Activated CD8-positive, alpha-beta memory T cell treated with anti-CD3 and anti-CD28 coated beads for 36 hours (primary cell): ENCODE measurements around the gene MT1B. TPM values are rescaled to one million over a fixed set of nuclear protein-coding genes. Genes with fewer than 3 reads are reported as not detected.
"Not testable (repeated sequence)": the region's sequence is repeated elsewhere in the genome, so short reads cannot be mapped to it uniquely, and the experiment has no call there.

ENCODE experiments used
- CTCF ChIA-PET: fragments of 350-600 bp; sonication (Branson Sonifier 250); formaldehyde crosslinking; loops from one replicate; lab custom pipeline; 2021; ENCODE audit warnings: antibody characterized with exemption; lab: Charles Lee
- POLR2A ChIA-PET: fragments of 350-600 bp; sonication (Branson Sonifier 250); formaldehyde crosslinking; loops from one replicate; lab custom pipeline; 2021; ENCODE audit warnings: antibody characterized with exemption; lab: Charles Lee
- total RNA-seq, 2 experiments: library from RNA; stranded (reverse); gene quantifications; one replicate each; pipeline ENCODE4 v1.2.3, GENCODE V29; 2021

The MT1B gene
- total RNA-seq, 2 experiments from 2014 or later: not detected

GRCh38 chr16:56672761-56673536 lies 21.3 kb downstream of the MT1B start:
- ChIA-PET POLR2A (no interaction called here), CTCF (no interaction called here)

- CTCF ChIA-PET: interaction anchor here (1.0 kb wide), 1 partner anchor 26 kb away, joined by 3 read pairs; no protein-coding TSS in a partner anchor
- POLR2A ChIA-PET: no interaction called here
Observed at GRCh38 chr16:56673921-56674320, 22.2 kb downstream of the MT1B start.

GRCh38 chr16:56674570-56674969 lies 22.9 kb downstream of the MT1B start:
- CTCF ChIA-PET: interaction anchor here (1.0 kb wide), 1 partner anchor 26 kb away, joined by 3 read pairs; no protein-coding TSS in a partner anchor
- POLR2A ChIA-PET: not testable (repeated sequence)

DNA sequence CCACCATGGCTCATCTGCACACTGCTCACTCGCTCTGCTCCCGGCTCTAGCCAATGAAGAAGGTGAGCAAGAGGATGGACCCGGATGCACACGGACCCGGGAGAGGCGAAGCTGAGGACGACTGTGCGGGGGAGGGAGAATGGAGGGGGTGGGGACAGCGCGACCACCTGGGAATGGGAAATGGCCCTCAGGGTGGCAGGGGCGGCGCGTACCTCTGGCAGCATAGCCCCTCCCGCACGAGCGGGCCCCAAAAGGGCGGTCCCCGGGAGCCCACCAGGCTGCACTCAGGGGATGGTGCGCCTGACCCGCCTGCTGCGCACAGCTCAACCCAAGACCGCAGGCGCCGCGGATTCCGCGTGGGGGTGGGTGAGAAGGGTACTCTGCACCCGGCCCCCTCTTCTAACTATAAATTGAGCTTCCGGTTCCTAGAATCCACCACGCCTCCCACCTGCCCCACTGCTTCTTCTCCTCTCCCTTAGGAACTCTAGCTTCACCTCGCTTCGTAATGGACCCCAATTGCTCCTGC lies 24.1 kb downstream of the MT1B start:
- CTCF ChIA-PET: interaction anchor here (0.9 to 1.2 kb wide), 2 partner anchors 8 to 11 kb away, joined by 3 read pairs; no protein-coding TSS in a partner anchor
- POLR2A ChIA-PET: interaction anchor here (0.7 kb wide), 1 partner anchor 68 kb away, joined by 3 read pairs; no protein-coding TSS in a partner anchor

GRCh38 chr16:56677474-56677873 lies 25.8 kb downstream of the MT1B start:
- ChIA-PET POLR2A (no interaction called here), CTCF (interaction anchor here (1.2 to 1.4 kb wide), 2 partner anchors 9 to 91 kb away, joined by 3 read pairs; partner anchors contain the start of gene MT1G)

GRCh38 chr16:56679078-56679730 lies 27.5 kb downstream of the MT1B start:
- CTCF ChIA-PET: interaction anchor here (1.2 to 1.7 kb wide), 2 partner anchors 16 to 23 kb away, joined by 4 to 5 read pairs; no protein-coding TSS in a partner anchor
- POLR2A ChIA-PET: no interaction called here

- ChIA-PET POLR2A (no interaction called here), CTCF (interaction anchor here (0.5 to 1.7 kb wide), 2 partner anchors 22 to 316 kb away, joined by 3 to 5 read pairs; no protein-coding TSS in a partner anchor)
Observed at GRCh38 chr16:56679818-56680217, 28.1 kb downstream of the MT1B start.

- CTCF ChIA-PET: interaction anchor here (0.8 to 2.2 kb wide), 4 partner anchors 13 to 74 kb away, joined by 3 to 6 read pairs (median 4); partner anchors contain the start of genes MT1H and MT2A
Observed at GRCh38 chr16:56681939-56682702, 30.4 kb downstream of the MT1B start, which contains the start of gene MT1X. TSS of gene MT1X (plus strand) at chr16:56682470. CDS start at chr16:56682541, 71 bp downstream.

DNA sequence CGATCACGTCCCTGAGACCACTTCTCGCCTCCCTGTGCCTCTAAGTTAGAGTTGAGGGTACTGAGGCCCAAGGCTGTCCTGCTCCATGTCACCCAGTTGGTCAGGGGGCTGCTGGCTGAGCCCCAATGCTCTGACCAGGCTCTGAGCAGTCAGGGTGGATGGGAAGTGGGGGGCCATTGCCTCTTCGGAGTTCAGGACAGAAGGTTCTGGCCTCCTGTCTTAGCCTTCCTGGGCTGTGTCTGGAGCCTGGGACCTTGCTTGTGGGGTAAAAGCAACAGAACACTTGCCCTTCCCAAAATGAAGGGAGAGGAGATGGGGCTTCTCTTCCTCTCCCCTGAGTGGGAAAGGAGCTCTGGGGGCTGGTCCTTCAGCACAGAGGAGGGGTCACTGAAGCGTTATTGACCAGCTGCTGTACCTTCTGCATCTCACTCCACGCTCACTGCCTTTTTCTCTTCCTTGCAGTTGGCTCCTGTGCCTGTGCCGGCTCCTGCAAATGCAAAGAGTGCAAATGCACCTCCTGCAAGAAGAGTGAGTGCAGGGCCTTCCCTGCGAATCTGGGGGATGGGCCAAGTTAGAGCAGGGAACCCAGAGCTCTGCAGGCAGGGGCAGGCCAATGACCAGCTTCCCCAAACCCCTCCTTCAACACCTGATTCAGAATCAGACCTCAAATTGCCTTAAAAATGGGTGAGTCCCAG lies 31.2 kb downstream of the MT1B start:
- CTCF ChIA-PET: interaction anchor here (0.8 to 2.4 kb wide), 4 partner anchors 14 to 105 kb away, joined by 3 to 8 read pairs (median 6); partner anchors contain the start of gene MT1H
- POLR2A ChIA-PET: interaction anchor here (0.6 to 1.2 kb wide), 5 partner anchors 19 to 105 kb away, joined by 3 to 7 read pairs (median 5); no protein-coding TSS in a partner anchor

More at GRCh38 chr16:56681939-56682702, 30.4 kb downstream of the MT1B start, which contains the start of gene MT1X:
- POLR2A ChIA-PET: interaction anchor here (0.6 to 1.2 kb wide), 5 partner anchors 20 to 104 kb away, joined by 3 to 7 read pairs (median 5); no protein-coding TSS in a partner anchor

GRCh38 chr16:56683424-56684172 lies 31.9 kb downstream of the MT1B start:
- POLR2A ChIA-PET: interaction anchor here (1.1 to 1.2 kb wide), 2 partner anchors 18 to 40 kb away, joined by 6 to 7 read pairs; no protein-coding TSS in a partner anchor
- CTCF ChIA-PET: interaction anchor here (1.5 to 2.4 kb wide), 3 partner anchors 14 to 106 kb away, joined by 6 to 8 read pairs (median 6); partner anchors contain the start of gene MT1H

DNA sequence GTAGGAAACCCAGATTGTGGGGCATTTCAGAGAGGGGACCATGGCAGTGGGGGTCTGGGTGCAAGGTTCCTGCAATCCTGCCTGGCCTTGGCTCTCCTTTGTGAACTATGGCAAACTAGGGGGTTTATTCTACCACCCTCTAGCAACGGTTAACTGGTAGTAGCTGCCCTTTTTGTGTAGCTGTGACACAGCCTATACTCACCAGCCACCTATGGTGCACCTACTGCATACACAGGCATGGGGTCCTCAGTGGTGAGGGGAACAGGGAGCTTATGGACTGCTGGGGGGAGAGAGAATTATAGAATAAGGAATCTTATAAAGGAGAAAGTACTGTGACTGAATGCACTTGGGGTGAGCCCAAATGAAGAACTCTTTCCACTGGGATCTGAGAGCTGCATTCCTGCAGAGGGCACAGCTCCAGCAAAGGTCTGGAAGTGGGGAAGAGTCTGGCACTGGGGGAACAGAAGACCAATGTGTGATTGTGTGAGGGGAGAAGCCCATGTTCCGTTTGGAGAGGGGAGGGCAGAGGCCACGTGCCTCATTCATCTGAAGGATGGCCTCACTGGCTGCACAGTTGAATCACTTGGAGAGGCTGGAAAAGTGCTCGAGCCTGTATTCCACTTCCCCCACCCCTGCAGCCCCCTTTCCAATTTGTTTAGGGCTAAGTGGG lies 32.7 kb downstream of the MT1B start:
- ChIA-PET POLR2A (no interaction called here), CTCF (interaction anchor here (2.4 kb wide), 1 partner anchor 107 kb away, joined by 8 read pairs; no protein-coding TSS in a partner anchor)

- CTCF ChIA-PET: interaction anchor here (1.2 to 2.4 kb wide), 2 partner anchors 9 to 108 kb away, joined by 3 to 8 read pairs; no protein-coding TSS in a partner anchor
- POLR2A ChIA-PET: no interaction called here
Observed at GRCh38 chr16:56684926-56685590, 33.4 kb downstream of the MT1B start.

DNA sequence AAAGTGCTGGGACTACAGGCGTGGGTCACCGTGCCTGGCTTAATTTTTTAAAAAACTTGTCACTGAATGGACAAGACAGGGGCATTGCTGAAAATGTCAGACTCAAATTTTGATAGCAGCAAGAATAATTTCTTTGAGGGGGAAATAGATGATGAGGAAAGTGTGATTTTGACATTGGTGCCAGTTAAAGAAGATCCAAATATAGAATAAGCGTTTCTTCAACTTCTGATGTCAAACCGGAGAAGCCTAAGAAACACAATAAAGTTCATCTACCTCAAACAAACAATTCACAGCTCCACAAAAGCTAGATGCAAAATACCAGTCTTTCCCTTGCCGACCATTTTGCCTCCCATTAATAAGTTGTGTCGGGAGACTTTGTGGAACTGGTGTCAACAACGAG lies 35.1 kb downstream of the MT1B start:
- ChIA-PET POLR2A (no interaction called here), CTCF (interaction anchor here (0.7 kb wide), 1 partner anchor 169 kb away, joined by 3 read pairs; no protein-coding TSS in a partner anchor)

DNA sequence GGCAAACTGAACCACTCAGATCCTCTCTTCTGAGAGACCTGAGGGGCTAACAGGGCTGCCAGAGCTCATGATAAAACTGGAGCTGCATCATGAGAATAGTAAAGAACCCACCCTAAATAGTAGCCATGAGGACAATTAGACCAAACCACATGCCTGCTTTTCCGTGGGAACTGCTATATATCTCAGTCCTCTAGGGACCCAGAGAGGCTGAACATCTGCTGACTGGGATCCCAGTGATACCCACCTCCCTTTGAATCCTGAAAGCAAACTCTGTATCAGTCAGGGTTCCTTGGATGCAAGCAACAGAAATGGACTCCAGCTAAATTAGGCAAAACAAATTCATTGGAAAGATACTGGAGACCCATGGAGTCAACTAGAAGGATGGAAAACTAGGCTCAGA lies 37.1 kb downstream of the MT1B start:
- CTCF ChIA-PET: no interaction called here
- POLR2A ChIA-PET: no interaction called here

GRCh38 chr16:56689171-56689570 lies 37.5 kb downstream of the MT1B start:
- CTCF ChIA-PET: no interaction called here
- POLR2A ChIA-PET: no interaction called here
